M059J (cell line): ENCODE results near the gene EXOG. TPM values are rescaled to one million over a fixed set of nuclear protein-coding genes. Genes with fewer than 3 reads are reported as not detected.

Source experiments
- DNase-seq: peaks from one replicate; pipeline ENCODE4 v3.0.0-alpha.2; 2012; ENCODE audit warnings: low read depth
- total RNA-seq: library from RNA; depleted of rRNA; stranded (reverse); fragments of >200 nt; shearing (Covaris generic); gene quantifications from 2 replicates; pipeline ENCODE4 v1.2.3, GENCODE V29; 2014

EXOG gene
- total RNA-seq, 1 experiment from 2014 or later = 6.8 TPM

GRCh38 chr3:38472342-38472741, 23.8 kb upstream of the EXOG start:
- no peak for DNase-seq

- DNase-seq = no peak
Observed at GRCh38 chr3:38473229-38473628, 22.9 kb upstream of the EXOG start.

- DNase-seq = no peak
Observed at GRCh38 chr3:38474928-38475605, 21.1 kb upstream of the EXOG start.

GRCh38 chr3:38475716-38476115, 20.4 kb upstream of the EXOG start:
- DNase-seq = no peak

- DNase-seq = no peak
Observed at GRCh38 chr3:38476157-38476756, 19.9 kb upstream of the EXOG start.

GRCh38 chr3:38477057-38477820, 18.9 kb upstream of the EXOG start:
- DNase-seq = no peak

- DNase-seq = no peak
Observed at GRCh38 chr3:38477839-38478450, 18.2 kb upstream of the EXOG start.

- no peak for DNase-seq
Observed at GRCh38 chr3:38478901-38479300, 17.2 kb upstream of the EXOG start.

- peak; percentile 57 for DNase-seq
Observed at GRCh38 chr3:38479431-38480092, 16.6 kb upstream of the EXOG start.

GRCh38 chr3:38480093-38480445, 16.1 kb upstream of the EXOG start:
- DNase-seq = no peak

- DNase-seq = no peak
Observed at GRCh38 chr3:38480930-38481329, 15.2 kb upstream of the EXOG start.

- DNase-seq = no peak
Observed at GRCh38 chr3:38482951-38483350, 13.2 kb upstream of the EXOG start.

GRCh38 chr3:38487323-38487722, 8.8 kb upstream of the EXOG start:
- DNase-seq = no peak

- no peak for DNase-seq
Observed at GRCh38 chr3:38488949-38489348, 7.2 kb upstream of the EXOG start.

- DNase-seq = no peak
Observed at GRCh38 chr3:38489766-38490165, 6.4 kb upstream of the EXOG start.

GRCh38 chr3:38490281-38491030, 5.7 kb upstream of the EXOG start:
- DNase-seq = no peak

GRCh38 chr3:38491215-38491614, 4.9 kb upstream of the EXOG start:
- DNase-seq = no peak

- DNase-seq = no peak
Observed at GRCh38 chr3:38493031-38493430, 3.1 kb upstream of the EXOG start.

- DNase-seq = peak; percentile 39
Observed at GRCh38 chr3:38497031-38497430, 891 bp downstream of the EXOG start.

GRCh38 chr3:38500688-38501417, 4.7 kb downstream of the EXOG start:
- no peak for DNase-seq

GRCh38 chr3:38507120-38507519, 11.0 kb downstream of the EXOG start:
- DNase-seq = no peak
